Activated naive CD4-positive, alpha-beta T cell treated with anti-CD3 and anti-CD28 coated beads for 36 hours (primary cell): ENCODE measurements around the gene COL4A2. TPM values are rescaled to one million over a fixed set of nuclear protein-coding genes. Genes with fewer than 3 reads are reported as not detected.

Source experiments
- CTCF ChIA-PET: fragments of 350-600 bp; sonication (Branson Sonifier 250); formaldehyde crosslinking; loops from one replicate; lab custom pipeline; 2021; ENCODE audit warnings: antibody characterized with exemption; lab: Charles Lee
- DNase-seq: peaks from one replicate; pipeline ENCODE4 v3.0.0-alpha.2; 2020
- H3K27ac Mint-ChIP-seq: one replicate; pipeline ENCODE4 v1.8.0; 2021; ENCODE audit warnings: mild to moderate bottlenecking, mixed read lengths
- H3K27me3 Mint-ChIP-seq: one replicate; pipeline ENCODE4 v1.8.0; 2021; ENCODE audit warnings: low read depth, mixed read lengths
- H3K36me3 Mint-ChIP-seq: one replicate; pipeline ENCODE4 v1.8.0; 2021; ENCODE audit warnings: low read depth, mixed read lengths
- H3K4me1 Mint-ChIP-seq: one replicate; pipeline ENCODE4 v1.8.0; 2021; ENCODE audit warnings: low read depth, mixed read lengths
- H3K4me3 Mint-ChIP-seq: one replicate; pipeline ENCODE4 v1.8.0; 2021; ENCODE audit warnings: mild to moderate bottlenecking, moderate library complexity, mixed read lengths
- H3K9me3 Mint-ChIP-seq: one replicate; pipeline ENCODE4 v1.8.0; 2021; ENCODE audit warnings: mixed read lengths
- intact Hi-C: fragments of 100-400 bp; cut with micrococcal nuclease; formaldehyde crosslinking; loops from one replicate; pipeline ENCODE4 v1.15.1; 2023
- total RNA-seq, 2 experiments: library from RNA; stranded (reverse); gene quantifications; one replicate each; pipeline ENCODE4 v1.2.3, GENCODE V29; 2021

Gene COL4A2
- total RNA-seq, 2 experiments from 2014 or later: not detected

DNA sequence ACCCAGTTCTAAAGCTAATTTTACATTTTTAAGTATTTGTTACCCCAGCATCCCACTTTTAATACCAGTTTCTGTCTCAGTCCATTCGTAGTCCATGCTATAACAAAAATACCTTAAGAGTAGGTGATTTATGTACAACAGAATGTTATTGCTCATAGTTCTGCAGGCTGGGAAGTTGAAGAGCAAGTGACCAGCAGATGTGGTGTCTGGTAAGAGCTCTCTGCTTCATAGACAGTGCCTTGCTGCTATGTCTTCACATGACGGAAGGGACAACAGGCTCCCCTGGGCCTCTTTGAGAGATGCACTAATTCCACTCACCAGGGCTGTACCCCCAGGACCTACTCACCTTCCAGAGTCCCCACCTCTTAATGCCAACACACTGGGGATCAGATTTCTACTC is 96.6 kb downstream of the COL4A2 start:
- CTCF ChIA-PET: no interaction called here
- H3K4me3 Mint-ChIP-seq: no peak overlapping the region
- no peak for DNase-seq
- no peaks in the 10 kb centered on the region for H3K9me3 Mint-ChIP-seq
- H3K36me3 Mint-ChIP-seq: no peaks in the 10 kb centered on the region
- peaks cover 65% of the 10 kb centered on the region for H3K27me3 Mint-ChIP-seq
- intact Hi-C loops: no loop called here
- no peak overlapping the region for H3K27ac Mint-ChIP-seq
- peaks cover 4% of the 10 kb centered on the region for H3K4me1 Mint-ChIP-seq

DNA sequence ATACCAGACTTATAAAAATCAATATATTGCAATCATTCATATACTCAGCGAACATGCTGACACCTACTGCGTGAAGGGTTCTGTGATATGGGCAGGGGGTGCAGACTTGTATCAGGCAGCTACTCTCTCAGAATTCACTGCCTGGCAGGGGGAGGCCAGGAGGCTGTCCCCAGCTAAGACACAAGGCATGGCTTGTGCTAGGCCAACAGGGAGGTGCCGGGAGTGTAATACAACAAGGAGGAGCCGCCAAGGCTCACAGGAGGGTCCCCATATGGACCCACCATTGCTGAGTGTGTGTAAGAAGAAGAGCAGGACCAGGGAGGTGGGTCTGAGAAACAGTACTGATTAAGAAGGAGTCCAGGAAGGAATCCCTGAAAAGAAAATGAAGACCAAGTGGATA is 97.2 kb downstream of the COL4A2 start:
- CTCF ChIA-PET: no interaction called here
- no peak overlapping the region for H3K27ac Mint-ChIP-seq
- H3K9me3 Mint-ChIP-seq: no peaks in the 10 kb centered on the region
- DNase-seq: no peak
- H3K4me3 Mint-ChIP-seq: no peak overlapping the region
- no peaks in the 10 kb centered on the region for H3K36me3 Mint-ChIP-seq
- intact Hi-C loops: no loop called here
- peaks cover 70% of the 10 kb centered on the region for H3K27me3 Mint-ChIP-seq
- H3K4me1 Mint-ChIP-seq: peaks cover 4% of the 10 kb centered on the region

DNA sequence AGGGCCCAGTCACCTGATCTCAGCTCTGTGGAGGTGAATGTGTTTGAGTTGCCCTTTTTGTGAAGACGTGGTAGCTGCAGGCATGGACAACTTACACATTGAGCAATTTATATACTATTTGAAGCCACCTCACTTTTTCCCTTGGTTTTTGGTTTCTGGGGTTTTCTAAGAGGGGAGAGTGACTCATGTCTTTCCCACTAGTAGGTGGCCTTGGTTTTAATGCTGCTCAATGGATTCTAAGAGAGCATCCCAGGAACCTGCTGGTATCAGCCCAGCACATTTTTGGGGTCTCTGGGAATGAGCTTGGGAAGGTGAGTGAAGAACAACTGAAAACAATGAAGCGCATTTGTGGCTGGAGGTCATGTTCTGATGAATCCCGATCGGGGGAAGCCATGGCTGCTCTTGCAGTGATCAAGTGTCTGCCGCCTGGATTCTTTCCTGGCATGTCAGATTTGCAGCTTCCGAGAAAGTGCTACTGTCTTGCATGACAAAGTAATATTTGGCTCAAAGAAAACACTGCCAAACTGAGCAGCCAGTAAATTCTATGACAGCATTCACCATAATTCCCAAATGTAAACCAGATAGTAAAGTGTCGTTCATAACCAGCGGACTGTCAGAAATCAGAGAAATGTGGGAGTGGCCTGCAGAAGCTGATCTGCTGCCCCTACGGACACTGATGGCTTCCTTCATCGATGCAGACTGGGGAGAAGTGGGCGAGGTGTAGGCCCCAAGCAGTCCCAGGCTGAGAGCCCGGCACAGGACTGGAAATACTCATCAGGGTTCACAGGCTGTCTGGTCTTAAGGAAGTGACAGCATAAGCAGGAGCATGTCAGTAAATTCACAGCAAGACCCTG is 98.7 kb downstream of the COL4A2 start:
- Mint-ChIP-seq H3K27ac (no peak overlapping the region), H3K36me3 (no peaks in the 10 kb centered on the region), H3K4me3 (no peak overlapping the region), H3K27me3 (peaks cover 76% of the 10 kb centered on the region), H3K4me1 (peaks cover 4% of the 10 kb centered on the region), H3K9me3 (no peaks in the 10 kb centered on the region)
- no peak for DNase-seq
- intact Hi-C loops: no loop called here
- CTCF ChIA-PET: no interaction called here

DNA sequence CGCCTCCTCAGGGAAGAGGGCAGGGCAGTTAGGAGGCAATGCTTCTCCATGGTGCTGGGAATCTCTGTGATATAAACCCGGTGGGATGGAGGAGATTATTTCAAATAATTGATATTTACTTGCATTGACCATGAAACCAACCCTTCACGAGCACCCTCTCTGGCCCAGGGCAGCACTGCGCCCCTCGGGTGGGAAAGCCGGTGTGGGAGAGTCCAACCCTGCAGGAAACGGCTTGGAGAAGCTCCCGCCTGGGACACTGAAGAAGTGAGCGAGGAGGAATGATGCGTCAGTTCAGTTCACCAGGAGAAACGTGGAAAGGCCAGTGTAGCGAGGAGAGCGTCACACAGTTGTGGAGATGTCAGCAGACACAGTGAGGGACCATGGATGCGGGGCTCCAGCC is 99.9 kb downstream of the COL4A2 start:
- Mint-ChIP-seq H3K36me3 (no peaks in the 10 kb centered on the region), H3K4me3 (no peak overlapping the region), H3K27ac (no peak overlapping the region), H3K9me3 (no peaks in the 10 kb centered on the region), H3K27me3 (peaks cover 74% of the 10 kb centered on the region), H3K4me1 (peaks cover 6% of the 10 kb centered on the region)
- DNase-seq: no peak
- CTCF ChIA-PET: no interaction called here
- intact Hi-C loops: no loop called here

DNA sequence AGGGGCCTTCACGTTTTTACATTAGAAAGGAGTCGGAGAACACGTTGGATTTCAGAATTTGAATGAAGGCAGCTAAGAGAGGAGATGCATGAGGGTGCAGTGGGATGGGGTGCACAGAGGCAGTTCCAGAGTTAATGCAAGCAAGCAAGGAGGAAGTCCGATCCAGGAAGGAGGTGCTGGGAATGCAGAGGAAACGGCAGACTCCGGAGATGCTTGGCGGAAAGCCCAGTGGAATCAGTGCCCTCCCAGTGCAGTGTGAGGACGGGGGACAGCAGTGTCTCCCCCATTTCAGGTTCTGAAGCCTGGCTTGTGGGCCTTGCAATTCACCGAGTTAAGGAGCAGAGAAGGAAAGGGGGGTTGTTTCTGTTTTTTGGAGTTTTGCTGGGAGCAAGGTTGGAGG is 100.4 kb downstream of the COL4A2 start:
- intact Hi-C loops: no loop called here
- H3K9me3 Mint-ChIP-seq: no peaks in the 10 kb centered on the region
- CTCF ChIA-PET: no interaction called here
- peaks cover 11% of the 10 kb centered on the region for H3K4me1 Mint-ChIP-seq
- no peak overlapping the region for H3K27ac Mint-ChIP-seq
- peaks cover 75% of the 10 kb centered on the region for H3K27me3 Mint-ChIP-seq
- no peak overlapping the region for H3K4me3 Mint-ChIP-seq
- no peaks in the 10 kb centered on the region for H3K36me3 Mint-ChIP-seq
- no peak for DNase-seq

DNA sequence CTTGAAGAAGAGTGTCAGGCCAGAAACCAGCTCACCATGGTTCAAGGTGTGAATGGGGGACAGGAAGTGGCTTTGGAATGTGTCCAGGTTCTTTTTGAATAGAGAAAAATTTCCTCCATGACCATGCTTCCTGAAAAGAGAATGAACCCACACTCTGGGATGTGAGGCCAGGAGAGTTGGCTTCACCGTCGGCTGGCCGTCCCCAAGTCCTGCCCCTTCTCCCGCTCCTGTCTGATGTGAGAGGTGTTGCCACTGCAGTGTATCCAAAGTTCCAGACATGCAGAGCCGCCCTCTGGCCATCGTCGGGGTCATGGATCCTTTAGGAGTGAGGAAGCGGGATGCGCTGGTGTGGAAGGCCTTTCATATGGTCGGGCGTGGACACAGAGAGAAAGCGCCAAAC is 101.2 kb downstream of the COL4A2 start:
- no peak for DNase-seq
- Mint-ChIP-seq H3K9me3 (no peaks in the 10 kb centered on the region), H3K36me3 (no peaks in the 10 kb centered on the region), H3K27ac (no peak overlapping the region), H3K27me3 (peaks cover 79% of the 10 kb centered on the region), H3K4me3 (no peak overlapping the region), H3K4me1 (peaks cover 11% of the 10 kb centered on the region)
- CTCF ChIA-PET: no interaction called here
- intact Hi-C loops: no loop called here

DNA sequence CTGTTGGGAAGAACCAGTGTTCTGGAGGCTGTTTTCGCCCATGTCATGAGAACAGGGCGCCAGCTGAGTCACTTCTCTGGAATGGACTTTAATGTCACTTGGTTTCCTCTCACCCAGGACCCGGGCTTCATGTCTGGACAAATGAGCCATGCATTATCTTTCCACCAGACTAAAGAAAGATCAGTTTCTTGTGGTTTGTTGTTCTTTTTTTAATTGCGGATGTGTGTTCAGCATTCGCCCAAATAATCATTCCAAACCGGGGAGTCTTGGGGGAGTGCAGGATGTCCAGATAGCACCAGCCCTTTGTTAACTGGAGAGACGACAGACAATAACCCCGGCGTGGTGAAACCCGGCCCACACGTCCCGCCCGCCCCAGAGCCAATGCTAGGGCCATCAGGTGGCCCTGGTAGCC is 102.5 kb downstream of the COL4A2 start:
- Mint-ChIP-seq H3K27me3 (peaks cover 78% of the 10 kb centered on the region), H3K4me3 (no peak overlapping the region), H3K9me3 (no peaks in the 10 kb centered on the region), H3K4me1 (peaks cover 11% of the 10 kb centered on the region), H3K36me3 (no peaks in the 10 kb centered on the region), H3K27ac (no peak overlapping the region)
- DNase-seq: no peak
- intact Hi-C loops: no loop called here
- CTCF ChIA-PET: interaction anchor here (1.4 to 3.6 kb wide), 3 partner anchors 156 to 189 kb away, joined by 3 to 33 read pairs (median 13); no protein-coding TSS in a partner anchor

DNA sequence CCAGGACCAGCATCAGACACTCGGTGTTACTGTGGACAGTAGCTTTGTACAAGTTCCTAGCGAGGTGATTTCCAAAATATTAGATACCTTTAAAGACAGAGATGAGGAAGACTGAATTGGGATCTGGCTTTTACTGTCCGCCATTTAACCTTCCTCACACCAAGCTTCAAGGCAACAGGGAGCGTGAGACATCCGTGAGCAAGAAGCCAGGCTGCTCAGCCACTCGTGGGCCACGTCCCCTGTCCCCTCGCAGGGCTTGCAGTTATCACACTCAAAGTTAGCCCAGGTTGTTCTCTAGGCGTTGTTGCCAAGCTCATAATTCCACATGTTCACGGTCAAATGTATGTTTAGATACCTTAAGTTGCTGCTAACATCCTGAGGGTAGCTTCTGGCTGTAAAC is 102.9 kb downstream of the COL4A2 start:
- Mint-ChIP-seq H3K4me1 (peaks cover 11% of the 10 kb centered on the region), H3K9me3 (no peaks in the 10 kb centered on the region), H3K27me3 (peaks cover 77% of the 10 kb centered on the region), H3K36me3 (no peaks in the 10 kb centered on the region), H3K4me3 (no peak overlapping the region), H3K27ac (no peak overlapping the region)
- CTCF ChIA-PET: interaction anchor here (1.4 to 3.6 kb wide), 4 partner anchors 111 to 189 kb away, joined by 3 to 33 read pairs (median 9); no protein-coding TSS in a partner anchor
- no peak for DNase-seq
- intact Hi-C loops: loop anchor here (5.0 kb wide), 1 partner anchor 1448 kb away; no protein-coding TSS in a partner anchor

DNA sequence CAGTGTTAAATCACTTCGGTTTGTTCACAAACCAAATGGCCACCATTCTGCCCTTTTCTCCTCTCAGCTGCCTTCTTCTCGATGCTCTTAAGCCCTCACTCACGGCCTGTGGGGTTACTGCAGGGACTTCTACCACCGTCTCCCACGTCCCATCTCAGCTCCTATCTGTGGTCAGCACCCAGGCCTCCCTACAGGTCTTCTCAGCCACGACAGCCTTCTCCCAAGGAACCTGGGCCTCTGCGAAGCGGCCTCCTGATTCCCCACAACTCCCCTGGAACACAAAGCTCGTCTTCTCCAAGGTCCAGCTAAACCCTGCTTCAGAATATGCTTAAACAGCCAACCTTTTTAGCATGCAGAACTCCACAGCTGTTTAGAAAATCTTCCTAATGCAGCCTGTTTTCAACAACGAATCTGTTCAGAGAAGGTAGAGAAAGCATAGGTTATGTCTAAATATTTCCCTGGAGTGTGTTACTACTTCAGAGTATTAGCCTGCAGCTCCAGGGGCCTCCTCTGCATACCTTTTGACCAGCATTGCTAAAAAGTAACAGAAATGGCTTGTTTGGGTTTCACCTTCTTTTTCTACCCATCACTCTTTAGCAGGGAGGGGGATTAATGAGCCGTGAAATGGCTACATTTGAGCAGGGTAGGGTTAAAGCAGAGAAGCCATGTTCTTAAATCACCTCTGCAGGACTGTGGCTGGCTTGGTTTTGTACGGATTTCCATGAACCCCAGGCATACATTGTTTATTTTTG is 104.0 kb downstream of the COL4A2 start:
- Mint-ChIP-seq H3K9me3 (no peaks in the 10 kb centered on the region), H3K27ac (no peak overlapping the region), H3K4me1 (peaks cover 7% of the 10 kb centered on the region), H3K4me3 (no peak overlapping the region), H3K27me3 (peaks cover 75% of the 10 kb centered on the region), H3K36me3 (no peaks in the 10 kb centered on the region)
- intact Hi-C loops: loop anchor here (5.0 kb wide), 1 partner anchor 1449 kb away; no protein-coding TSS in a partner anchor
- DNase-seq: no peak
- CTCF ChIA-PET: interaction anchor here (0.6 to 3.6 kb wide), 15 partner anchors 12 to 194 kb away, joined by 3 to 33 read pairs (median 4); no protein-coding TSS in a partner anchor

DNA sequence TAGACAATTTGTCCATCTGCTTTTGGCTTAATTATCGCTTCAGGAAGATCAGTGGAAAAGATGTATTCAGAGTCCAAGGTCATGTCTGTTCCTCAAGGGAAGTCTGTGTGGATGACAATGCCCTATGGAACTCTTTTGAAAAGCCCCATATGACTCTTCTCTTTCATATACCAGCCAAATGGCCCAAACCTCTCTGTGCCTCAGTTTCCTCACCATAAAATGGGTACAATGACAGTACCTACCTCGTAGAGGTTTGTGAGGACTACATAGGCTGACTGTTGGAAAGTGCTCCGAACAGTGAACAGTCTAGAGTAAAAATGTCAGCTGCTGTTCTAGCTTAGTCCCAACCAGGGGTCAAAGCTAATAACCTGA is 104.6 kb downstream of the COL4A2 start:
- H3K4me1 Mint-ChIP-seq: peaks cover 7% of the 10 kb centered on the region
- H3K36me3 Mint-ChIP-seq: no peaks in the 10 kb centered on the region
- H3K27me3 Mint-ChIP-seq: peaks cover 76% of the 10 kb centered on the region
- H3K27ac Mint-ChIP-seq: no peak overlapping the region
- intact Hi-C loops: loop anchor here (1.0 to 5.0 kb wide), 7 partner anchors 24 to 1449 kb away; no protein-coding TSS in a partner anchor
- CTCF ChIA-PET: interaction anchor here (0.7 to 3.6 kb wide), 14 partner anchors 13 to 195 kb away, joined by 3 to 33 read pairs (median 4); no protein-coding TSS in a partner anchor
- no peak for DNase-seq
- no peak overlapping the region for H3K4me3 Mint-ChIP-seq
- no peaks in the 10 kb centered on the region for H3K9me3 Mint-ChIP-seq

DNA sequence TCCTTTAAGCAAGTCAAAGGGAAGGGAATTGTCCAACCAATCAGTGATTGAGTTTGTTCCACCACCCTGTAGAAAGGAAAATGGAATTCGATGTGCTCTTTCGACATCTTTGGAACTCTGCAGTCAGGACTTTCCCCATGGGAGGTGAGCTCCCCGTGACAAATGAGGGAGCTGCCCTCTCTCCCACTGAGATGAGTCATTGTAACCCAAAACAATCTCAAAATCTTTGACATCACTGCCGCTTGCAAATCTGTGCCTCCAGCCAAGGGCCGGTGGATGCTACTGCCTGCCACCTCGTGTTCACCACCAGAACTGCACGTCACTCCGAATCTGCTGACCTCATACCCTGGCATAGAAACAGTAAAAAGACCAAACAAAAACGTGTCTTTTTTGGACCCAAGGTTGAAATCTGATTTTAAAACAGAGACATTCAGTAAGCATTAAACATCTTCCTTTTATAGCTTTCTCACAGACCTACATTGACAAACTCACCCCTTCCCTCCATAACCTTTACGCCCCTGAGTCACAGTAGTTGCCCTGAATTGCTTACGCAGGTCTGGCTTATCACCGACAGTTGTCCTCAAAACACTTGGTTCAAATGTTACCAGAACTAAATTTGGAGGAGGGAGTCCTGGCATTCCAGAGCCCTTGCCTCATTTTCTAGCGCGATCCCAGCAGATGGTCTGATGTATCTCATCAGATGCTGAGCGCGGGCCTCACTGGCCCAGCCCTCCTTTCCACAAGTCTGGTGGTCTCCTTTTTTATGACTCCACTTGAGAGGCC is 105.2 kb downstream of the COL4A2 start:
- no peak overlapping the region for H3K27ac Mint-ChIP-seq
- no peaks in the 10 kb centered on the region for H3K36me3 Mint-ChIP-seq
- peaks cover 7% of the 10 kb centered on the region for H3K4me1 Mint-ChIP-seq
- CTCF ChIA-PET: interaction anchor here (0.7 to 3.6 kb wide), 14 partner anchors 13 to 195 kb away, joined by 3 to 33 read pairs (median 4); no protein-coding TSS in a partner anchor
- intact Hi-C loops: loop anchor here (1.0 to 5.0 kb wide), 7 partner anchors 25 to 1450 kb away; no protein-coding TSS in a partner anchor
- no peaks in the 10 kb centered on the region for H3K9me3 Mint-ChIP-seq
- peak; percentile 88 for DNase-seq
- peaks cover 73% of the 10 kb centered on the region for H3K27me3 Mint-ChIP-seq
- H3K4me3 Mint-ChIP-seq: no peak overlapping the region
